Endometrium (tissue), 2 donors: Measurements from ENCODE around the gene SLC6A16.
"Not testable (repeated sequence)": the region's sequence is repeated elsewhere in the genome, so short reads cannot be mapped to it uniquely, and the experiment has no call there.

Source experiments
- FAIRE-seq: peaks from 2 replicates; lab custom pipeline; 2012; peaks lifted over from hg19 to GRCh38; lab: Jason Lieb, UNC
- donor health status: control.
- donor health status: control.

The SLC6A16 gene

GRCh38 chr19:49324801-49325576, at the start of gene SLC6A16:
SLC6A16 (minus strand) TSS chr19:49325191; CDS start chr19:49311347, 13,844 bp downstream.
- no peak for FAIRE-seq

GRCh38 chr19:49373174-49373573, 48.2 kb upstream of the SLC6A16 start:
- not testable (repeated sequence) for FAIRE-seq

GRCh38 chr19:49371184-49371583, 46.2 kb upstream of the SLC6A16 start:
- FAIRE-seq, result no peak

GRCh38 chr19:49368711-49369358, 43.8 kb upstream of the SLC6A16 start:
- no peak for FAIRE-seq

GRCh38 chr19:49366110-49366509, 41.1 kb upstream of the SLC6A16 start:
- no peak for FAIRE-seq

- FAIRE-seq, result no peak
Observed at GRCh38 chr19:49364083-49364737, 39.2 kb upstream of the SLC6A16 start.

- FAIRE-seq, result peak; percentile 98
Observed at GRCh38 chr19:49363268-49364082, 38.5 kb upstream of the SLC6A16 start, which contains the start of gene DKKL1. DKKL1 (plus strand) TSS chr19:49363877; CDS start chr19:49363999, 122 bp downstream.

GRCh38 chr19:49362929-49363267, 37.9 kb upstream of the SLC6A16 start:
- FAIRE-seq, result no peak

- peak; percentile 63 for FAIRE-seq
Observed at GRCh38 chr19:49362048-49362928, 37.3 kb upstream of the SLC6A16 start, which contains the start of gene TEAD2. TEAD2 (minus strand) TSS chr19:49362416; CDS start chr19:49360075, 2,341 bp downstream.

- no peak for FAIRE-seq
Observed at GRCh38 chr19:49361438-49362047, 36.6 kb upstream of the SLC6A16 start.

- no peak for FAIRE-seq
Observed at GRCh38 chr19:49359851-49360820, 35.1 kb upstream of the SLC6A16 start.

- no peak for FAIRE-seq
Observed at GRCh38 chr19:49357186-49357585, 32.2 kb upstream of the SLC6A16 start.

- FAIRE-seq, result no peak
Observed at GRCh38 chr19:49356382-49356781, 31.4 kb upstream of the SLC6A16 start.

GRCh38 chr19:49355909-49356353, 30.9 kb upstream of the SLC6A16 start:
- FAIRE-seq, result no peak

- no peak for FAIRE-seq
Observed at GRCh38 chr19:49349567-49349966, 24.6 kb upstream of the SLC6A16 start.

GRCh38 chr19:49348305-49349189, 23.6 kb upstream of the SLC6A16 start:
- FAIRE-seq, result no peak

- no peak for FAIRE-seq
Observed at GRCh38 chr19:49347835-49348234, 22.8 kb upstream of the SLC6A16 start.

GRCh38 chr19:49347191-49347590, 22.2 kb upstream of the SLC6A16 start:
- no peak for FAIRE-seq
